Inferior parietal cortex (tissue), 1 donor: ENCODE data around the gene SLAMF6.

ENCODE experiments used
- DNase-seq: peaks from one replicate; pipeline ENCODE4 v3.0.0-alpha.2; 2016; ENCODE audit errors: extremely low spot score

SLAMF6 gene

GRCh38 chr1:160467576-160467975 is 55.5 kb downstream of the SLAMF6 start:
- DNase-seq: no peak

- DNase-seq: no peak
Observed at GRCh38 chr1:160466961-160467360, 56.1 kb downstream of the SLAMF6 start.

- DNase-seq: no peak
Observed at GRCh38 chr1:160465123-160465522, 57.9 kb downstream of the SLAMF6 start.

DNA sequence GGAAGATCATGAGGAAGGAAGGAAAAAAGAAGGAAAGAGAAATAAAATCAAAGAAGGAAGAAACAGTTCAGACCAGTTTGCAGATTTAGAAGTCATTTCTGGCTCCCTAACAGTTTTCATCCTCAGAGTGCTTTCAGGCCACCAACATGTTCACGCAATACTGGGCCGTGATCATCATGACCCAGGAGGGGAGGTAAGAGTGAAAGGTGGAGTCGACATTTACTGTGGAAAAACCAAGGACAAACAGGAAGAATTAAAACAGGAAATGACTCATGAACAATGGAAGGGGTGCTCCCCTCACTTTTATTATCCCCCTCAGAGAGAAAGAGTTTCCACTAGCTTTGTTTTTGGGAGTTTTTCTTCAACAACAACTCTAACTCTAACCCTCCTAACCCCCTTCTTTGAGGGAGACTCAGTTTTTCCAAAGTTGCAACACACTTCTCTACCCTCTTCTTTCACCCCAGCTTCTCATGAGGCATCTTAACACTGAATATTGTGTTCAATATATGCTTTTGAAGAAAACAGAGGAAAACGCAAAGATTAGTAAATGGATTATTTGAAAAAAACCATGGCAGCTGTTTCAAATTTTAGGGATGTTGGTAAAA is 62.3 kb downstream of the SLAMF6 start:
- DNase-seq: no peak

DNA sequence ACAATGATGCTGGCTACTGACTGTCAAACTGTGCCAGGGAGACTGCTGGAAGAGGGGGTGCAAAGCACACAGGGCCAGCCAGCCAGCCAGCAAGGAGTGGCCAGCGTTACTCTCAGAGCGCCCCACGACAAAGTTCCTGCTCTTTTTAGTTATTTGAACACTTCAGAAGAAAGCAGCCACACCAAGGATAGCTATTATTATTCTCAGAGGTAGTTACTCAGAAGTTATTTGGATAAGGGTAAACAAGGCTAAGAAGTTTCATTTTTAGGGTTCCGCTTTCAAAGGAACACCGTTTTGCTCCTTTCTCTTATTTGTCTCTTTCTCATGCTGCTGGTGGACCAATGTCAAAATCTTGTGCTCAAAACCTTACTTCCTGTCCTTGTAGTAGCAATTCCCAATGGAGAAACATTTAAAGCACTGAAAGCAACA is 62.8 kb downstream of the SLAMF6 start:
- DNase-seq: no peak

DNA sequence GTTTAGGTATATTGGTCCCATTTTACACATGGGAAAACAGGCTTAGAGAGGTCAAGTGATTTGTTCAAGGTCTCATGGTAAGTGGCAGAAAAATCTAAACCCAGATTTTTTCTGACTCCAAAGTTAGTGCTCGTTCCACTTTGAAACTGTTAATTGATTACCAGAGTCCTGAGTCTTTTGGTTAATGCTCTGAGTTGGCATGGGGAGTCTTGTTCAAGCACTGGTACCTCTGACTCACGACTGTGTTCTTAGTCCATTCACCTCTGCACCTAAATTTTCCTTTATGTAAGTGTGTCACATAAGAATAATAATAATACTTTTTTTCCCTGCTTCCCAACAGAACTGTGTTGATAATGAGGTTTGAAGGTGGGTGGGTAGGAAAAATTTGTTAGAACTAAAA is 63.4 kb downstream of the SLAMF6 start:
- DNase-seq: no peak

DNA sequence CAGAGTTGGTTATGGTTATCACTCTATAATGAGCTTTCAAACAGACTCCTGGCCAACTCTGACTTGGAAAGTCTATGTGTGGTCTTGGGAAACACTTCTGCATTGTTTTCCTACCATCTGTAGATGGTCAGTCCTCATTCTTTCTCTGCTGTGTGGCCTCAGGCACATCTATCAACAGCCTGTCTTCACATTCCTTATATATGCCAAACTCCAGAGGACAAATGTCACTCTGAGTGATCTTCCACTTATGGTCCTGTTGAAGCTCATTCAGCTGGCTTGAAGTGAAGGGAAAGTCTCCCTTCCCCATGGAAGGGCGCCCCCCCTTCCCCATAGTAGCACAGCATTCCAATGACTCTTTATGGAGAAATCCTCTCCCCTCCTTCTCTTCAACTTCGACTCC is 64.0 kb downstream of the SLAMF6 start:
- DNase-seq: no peak

- no peak for DNase-seq
Observed at GRCh38 chr1:160455153-160455517, 67.9 kb downstream of the SLAMF6 start.

GRCh38 chr1:160454371-160455152 is 68.5 kb downstream of the SLAMF6 start:
- DNase-seq: no peak

DNA sequence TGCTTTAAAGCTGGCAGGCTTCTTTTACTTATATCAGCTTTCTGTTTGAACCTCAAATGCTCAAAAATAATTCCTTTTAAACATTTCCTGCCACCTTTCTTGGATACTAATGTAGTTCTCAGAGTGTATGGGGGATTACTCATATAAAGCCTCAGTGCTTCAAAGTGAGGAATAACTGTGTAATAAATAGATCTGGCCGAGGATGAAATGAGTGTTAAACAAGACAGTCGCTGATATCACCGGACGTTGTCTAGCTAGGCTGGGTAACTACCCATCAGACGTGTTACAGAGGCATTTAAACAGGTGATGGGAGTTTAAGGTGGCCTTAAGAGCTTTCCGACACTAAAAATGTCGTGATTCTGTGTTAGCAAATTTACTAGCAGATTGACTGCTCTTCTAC is 69.6 kb downstream of the SLAMF6 start:
- no peak for DNase-seq

DNA sequence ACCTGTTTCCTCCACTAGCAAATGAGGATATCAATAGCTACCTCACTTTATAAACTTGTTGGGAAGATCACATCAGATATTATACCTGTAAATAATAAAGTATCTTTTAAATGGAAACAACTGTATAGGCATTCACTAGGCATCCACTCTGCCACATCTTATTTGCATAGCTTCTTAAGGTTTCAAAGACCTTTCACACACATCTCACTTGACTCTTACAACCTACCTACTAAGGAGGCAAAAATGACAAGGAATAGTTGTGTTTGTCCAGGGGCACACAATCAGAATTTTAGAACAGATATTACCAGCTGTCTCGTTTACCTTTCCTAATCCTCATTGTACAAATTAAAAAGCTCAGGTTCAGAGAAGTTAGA is 71.2 kb downstream of the SLAMF6 start:
- DNase-seq: no peak

GRCh38 chr1:160451119-160451858 is 71.8 kb downstream of the SLAMF6 start:
- no peak for DNase-seq

DNA sequence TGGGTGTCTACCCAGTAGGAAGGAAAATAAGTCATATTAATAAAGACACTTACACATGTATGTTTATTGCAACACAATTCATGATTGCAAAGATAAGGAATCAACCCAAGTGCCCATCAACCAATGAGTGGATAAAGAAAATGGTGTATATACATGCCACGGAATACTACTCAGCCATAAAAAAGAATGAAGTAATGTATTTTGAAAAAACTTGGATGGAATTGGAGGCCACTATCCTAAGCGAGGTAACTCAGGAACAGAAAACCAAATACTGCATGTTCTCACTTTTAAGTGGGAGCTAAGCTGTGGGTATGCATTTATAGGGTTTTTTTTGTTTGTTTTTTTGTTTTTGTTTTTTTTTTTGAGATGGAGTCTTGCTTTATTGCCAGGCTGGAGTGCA is 73.6 kb downstream of the SLAMF6 start:
- no peak for DNase-seq

GRCh38 chr1:160446945-160447600 is 76.0 kb downstream of the SLAMF6 start:
- no peak for DNase-seq

DNA sequence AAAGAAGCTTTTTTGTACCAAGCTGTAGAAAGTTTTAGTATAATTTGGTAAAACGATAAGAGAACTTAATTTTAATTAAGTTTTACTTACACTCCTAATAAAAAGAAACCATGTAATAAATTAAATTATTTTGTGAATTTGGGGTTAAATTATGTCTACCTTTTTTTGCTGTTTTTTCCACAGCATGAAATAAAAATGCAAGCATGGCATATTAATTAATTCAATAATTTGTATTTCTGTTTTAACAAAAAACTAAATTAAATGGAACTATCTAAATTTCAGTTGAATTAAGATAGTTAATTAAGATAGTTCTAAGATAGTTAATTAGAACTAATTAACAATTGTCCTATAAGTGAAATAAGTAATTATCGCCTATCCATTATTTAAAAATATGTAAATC is 83.3 kb downstream of the SLAMF6 start:
- no peak for DNase-seq

DNA sequence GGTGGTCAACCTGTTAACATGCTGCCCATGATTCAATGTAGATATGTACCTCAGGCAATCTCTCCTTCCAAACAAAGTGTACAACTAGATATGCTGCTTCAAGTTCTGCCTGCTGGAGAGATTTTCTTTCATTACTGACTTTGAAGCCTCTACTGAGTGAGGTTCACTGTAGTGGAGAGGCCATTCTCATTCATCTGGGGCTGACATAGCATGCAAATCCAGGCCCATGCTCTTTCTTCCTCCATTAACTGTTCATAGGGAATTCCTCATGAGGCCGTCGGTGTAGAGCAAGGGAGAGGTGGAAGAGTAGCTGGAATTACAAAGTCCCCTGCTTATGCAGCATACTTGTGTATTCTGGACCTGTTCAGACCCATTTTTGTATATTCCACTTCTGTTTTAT is 84.1 kb downstream of the SLAMF6 start:
- no peak for DNase-seq

- no peak for DNase-seq
Observed at GRCh38 chr1:160438317-160438918, 84.6 kb downstream of the SLAMF6 start.

DNA sequence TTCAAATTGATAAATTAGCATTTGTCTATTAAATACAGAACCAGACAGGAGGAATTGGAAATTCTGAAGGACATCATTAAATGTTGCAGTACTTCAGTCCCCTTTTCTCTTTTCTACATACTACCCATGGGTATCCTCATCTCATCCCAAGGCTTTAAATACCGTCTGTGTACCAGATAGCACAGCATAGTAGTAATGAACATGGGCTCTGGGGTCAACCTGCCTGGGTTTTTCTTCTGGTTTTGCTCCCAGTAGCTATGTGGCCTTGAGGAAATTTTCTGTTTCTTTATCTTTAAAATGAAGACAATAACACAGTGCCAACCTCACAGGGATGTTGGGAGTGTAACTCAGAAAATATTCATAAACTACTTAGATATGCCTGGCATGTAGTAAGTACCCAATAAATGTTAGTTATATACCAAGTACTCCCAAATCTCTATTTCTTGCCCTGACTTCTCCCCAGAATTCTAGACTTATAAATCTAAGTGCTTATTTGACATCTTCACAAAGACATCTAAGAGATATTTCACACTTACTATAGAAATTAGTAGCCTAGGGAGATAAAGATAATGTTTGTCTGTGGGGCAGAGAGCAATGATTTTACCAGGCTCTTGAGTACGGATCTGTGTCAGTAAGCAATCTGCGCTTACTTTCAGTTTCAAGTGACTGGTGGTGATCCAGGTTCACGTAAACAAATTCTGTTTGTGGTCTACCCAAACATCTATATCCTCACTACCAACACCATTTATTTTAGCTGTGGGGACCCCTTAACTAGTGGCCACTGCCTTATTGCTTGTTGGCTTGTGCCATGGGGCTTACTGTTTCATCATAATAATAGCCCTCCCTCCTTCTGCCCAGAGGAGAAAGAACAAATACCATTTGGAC is 85.4 kb downstream of the SLAMF6 start:
- no peak for DNase-seq

DNA sequence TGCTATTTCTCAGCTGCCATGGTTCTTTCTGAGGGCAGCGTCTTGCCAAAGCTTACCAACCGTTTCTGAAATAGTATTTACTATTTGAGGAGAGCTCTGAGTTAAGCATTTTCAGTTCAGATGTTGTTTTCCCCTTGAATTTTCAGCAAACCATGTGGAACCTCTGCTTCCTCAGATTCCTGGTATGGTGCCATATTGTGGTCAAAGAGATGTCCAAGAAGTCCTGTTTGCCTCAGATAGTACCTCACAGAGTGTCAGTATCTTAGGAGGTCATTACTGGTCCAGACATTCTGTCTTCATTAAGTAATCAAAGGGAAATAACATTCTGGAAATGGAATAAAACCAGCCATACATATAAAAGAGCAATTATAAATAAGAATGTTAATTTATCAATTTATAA is 86.1 kb downstream of the SLAMF6 start:
- no peak for DNase-seq
